HG03558 (cell line): ENCODE measurements around the gene ZNF366.
"Not testable (repeated sequence)": the region's sequence is repeated elsewhere in the genome, so short reads cannot be mapped to it uniquely, and the experiment has no call there.

ENCODE experiments used
- ATAC-seq: cut with Tn5 transposase; IDR thresholded peaks from one replicate; pipeline ENCODE4 v1.9.1; 2021; ENCODE audit warnings: moderate number of reproducible peaks; ENCODE audit not compliant: unreplicated experiment; ENCODE audit errors: extremely low read depth

The ZNF366 gene

DNA sequence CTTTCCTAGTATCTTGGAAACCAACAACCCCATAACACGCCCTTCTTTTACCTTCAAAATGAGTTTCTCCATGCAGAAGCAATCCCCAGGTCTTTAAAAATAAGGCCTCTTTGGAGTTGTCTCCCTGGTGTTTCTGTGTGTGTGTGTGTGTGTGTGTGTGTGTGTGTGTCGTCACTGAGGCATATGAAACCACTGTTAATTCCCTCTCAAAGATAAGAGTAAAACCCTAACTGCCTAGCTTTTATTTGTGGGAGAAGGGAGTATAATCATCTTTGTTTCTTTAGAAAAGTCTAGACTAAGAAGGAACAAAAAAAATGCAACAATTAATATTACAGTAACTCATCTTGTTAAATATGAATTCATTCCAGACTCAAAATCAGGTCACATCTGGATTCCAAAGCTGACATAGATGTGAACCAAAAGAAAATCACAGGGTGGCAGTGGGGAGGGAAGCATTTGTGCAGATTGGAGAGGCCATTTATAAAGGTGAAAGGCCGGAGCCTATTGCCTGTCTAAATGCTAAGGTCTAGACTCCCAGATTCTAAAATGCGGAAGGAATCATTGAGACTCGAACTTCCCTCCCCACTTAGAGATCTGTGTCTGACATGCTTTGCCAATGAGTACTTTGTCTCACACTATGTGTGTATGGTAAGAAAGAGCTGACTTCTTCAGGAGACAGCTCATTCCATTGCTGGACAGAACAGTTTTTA lies 91.4 kb downstream of the ZNF366 start:
- ATAC-seq: no peak

DNA sequence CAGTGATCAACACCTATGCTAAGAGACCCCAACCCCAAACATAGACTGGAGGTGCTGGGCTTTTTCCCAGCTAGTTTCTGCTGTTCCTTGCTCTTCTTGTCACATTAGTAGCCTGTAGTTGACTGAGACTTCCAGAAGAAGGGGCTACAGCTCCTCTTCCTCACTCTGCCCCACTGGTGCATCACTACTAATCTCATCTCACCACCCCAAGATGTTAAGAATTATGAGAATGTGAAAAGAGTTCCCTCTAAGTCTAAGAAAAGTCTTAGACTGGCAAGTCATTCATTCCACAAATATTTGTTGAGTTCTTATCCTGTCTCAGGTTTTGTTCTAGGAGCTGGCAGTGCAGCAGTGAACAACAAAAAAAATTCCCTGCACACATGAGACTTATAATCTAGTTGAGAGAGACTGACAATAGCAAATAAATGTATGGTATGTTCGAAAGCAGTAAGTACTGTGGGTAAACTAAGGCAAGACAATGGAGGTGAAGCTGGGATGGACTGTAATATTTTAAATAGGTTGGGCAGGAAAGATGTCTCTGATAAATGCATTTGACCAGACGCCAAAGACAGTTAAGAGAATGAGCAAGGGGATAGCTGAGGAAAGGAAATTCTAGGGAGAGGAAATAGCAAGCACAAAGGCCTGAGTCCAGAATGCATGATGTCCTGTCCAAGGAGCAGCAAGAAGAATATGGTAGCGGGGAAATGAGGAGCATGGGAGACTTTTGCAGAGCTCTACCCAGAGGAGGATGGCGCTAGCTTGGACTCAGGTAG lies 94.7 kb downstream of the ZNF366 start:
- ATAC-seq: no peak

DNA sequence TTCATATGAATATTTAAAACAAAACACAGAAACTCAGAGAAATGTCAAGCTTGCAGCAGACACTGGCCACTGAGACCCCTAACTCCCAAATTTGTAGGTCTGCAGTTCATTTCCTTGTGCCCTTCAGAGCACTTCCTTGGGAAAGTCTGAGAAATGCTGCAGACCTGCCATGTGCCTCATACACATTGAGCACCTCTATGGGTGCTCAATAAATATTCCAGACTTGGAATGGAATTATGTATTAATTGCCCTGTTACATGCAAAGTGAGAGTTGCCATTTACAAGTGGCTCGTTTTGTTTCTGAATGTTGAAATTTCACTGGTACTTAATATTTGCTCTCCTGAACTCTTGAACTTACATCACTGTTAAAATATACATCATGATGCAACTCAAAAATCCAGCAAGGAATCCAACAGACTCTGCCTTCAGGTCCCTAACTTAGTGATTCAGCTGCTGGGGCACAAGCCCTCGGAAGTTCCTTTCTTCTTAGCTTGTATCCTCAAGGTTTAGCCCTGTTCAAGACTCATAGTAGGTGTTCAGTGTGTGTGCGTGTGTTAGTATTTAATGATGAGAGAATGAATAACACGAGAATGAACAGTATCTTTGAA lies 96.4 kb downstream of the ZNF366 start:
- no peak for ATAC-seq

DNA sequence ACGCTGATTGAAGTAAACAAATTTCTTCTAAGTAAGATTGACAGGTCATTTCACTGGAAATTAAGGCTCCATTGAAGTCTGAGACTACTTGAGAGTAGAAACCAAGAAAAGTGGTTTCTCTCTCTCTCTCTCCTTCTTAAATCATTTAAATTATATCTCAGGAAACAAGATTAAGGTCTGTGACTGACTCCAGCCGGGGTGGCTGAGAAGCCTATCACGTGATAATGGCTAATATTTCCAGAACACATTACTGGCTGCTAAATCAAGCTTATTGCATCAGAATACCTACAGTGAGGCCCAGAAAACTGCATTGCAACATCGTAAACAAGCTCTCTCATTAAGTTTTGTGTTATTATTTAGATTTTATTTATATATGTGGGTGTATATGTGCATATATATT lies 98.6 kb downstream of the ZNF366 start:
- ATAC-seq: no peak

DNA sequence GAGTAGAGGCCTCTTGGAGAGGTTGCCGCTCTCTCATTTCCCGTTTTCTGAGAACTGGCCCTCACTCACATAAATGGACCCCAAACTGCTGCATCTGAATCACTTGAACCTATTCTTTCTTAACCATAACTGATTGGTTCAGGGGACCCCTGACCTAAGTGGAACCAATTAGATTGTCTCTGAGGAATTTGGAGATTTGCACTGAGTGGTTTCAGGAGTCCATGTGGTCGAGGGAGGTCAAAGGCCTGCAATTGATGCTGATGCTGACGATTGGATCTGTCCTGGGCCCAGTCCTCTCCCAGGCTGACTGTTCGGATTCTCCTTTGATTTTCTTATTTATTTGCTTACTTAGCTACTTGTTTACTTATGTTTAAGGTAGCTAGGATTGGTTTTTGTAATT lies 99.1 kb downstream of the ZNF366 start:
- ATAC-seq: no peak

DNA sequence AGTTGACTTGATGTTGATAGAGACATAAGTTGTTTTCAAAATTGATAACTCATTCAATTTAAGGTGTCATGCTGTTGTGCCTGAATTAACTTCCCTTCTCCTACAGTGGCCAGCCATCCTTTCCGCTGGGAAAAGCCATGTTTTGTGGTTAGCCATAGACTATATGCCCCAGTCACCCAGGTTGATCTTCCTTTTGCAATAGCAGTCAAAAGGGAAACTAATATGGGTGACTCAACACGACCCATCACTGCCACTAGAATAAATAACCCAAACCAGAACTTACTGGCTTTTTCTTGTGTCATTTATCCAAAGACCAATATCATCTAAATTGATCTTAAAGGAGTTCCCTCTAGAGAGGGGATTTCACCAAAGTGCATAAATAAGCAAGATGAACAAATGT lies 99.7 kb downstream of the ZNF366 start:
- no peak for ATAC-seq

DNA sequence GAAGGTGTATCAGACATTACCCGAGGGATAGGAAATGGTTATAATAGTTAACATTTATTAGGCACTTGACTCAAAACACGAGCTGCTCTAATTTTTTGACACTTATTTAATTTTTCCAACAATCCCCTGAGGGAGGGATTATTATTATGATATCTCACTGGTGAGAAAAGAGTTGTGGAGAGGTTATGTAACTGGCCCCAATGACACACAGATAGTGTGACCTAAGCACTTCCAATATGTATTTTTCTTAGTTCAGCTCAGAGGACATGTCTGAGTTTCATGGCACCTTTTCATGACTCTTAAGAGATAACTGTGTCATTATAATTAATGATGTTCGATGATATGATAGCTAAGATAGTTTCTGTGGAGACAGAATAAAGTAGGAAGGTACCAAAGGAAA lies 100.1 kb downstream of the ZNF366 start:
- ATAC-seq: no peak

DNA sequence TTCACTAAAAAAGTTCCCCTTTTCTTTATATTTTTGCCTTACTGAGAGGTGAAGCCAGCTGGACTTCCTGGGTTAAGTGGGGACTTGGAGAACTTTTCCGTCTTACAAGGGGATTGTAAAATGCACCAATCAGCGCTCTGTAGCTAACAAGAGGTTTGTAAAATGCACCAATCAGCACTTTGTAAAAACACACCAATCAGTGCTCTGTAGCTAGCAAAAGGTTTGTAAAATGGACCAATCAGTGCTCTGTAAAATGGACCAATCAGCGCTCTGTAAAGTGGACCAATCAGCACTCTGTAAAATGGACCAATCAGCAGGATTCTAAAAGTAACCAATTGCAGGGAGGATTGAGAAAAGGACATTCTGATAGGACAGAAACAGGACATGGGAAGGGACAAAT lies 102.4 kb downstream of the ZNF366 start:
- not testable (repeated sequence) for ATAC-seq

DNA sequence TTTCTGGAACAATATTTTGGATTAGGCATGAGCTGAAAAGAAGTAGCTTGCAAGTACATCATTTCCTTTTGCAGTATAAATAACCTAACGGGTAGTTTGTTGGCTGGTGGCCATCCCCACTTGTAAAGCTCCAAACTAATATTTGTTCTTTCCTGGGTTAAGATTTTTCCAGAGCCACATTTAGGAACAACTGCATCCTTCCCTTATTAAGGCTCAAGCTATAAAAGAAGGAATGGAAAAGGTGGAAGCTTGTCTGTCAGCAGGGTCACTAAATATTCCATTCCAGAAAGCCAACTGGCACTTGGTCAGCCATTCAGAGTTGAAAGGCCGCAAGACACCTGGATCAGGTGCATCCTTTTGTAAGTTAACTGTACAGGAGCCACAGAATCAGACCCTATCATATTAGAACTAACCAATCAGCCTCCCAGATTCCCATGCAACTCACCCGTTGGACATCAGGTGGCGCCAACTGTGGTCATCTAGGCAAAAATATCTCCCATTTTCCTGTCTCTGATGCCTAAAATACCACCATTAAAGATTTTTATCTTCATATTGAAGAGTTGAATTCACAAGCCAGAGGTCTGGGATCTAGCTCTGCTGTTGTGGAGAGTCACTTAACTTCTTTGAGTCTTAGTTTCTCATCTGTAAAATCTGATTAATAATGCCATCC lies 104.1 kb downstream of the ZNF366 start:
- ATAC-seq: no peak

DNA sequence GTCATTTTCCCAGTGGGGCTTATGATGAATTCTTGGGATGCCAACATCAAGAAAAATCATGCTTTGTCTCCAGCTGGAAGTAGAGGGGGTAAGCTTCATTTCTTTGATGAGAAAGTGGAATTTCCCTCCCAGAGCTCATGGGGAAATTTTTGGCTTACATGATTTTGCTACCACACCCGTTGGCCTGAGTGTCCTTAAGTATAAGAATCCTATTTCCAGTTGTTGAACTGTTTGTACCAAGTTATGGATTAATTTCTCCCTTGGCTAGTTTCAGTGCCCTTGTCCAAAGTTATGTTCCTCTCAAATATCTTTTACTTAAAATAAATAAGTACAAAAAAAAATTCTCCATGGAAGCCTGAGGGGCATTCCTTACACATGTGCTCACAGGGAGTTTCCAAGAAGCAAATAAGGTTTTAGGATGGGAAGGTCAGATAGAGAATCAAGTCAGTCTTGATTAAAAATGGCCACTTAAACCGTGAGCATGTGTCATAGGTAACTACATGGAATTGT lies 104.8 kb downstream of the ZNF366 start:
- no peak for ATAC-seq

DNA sequence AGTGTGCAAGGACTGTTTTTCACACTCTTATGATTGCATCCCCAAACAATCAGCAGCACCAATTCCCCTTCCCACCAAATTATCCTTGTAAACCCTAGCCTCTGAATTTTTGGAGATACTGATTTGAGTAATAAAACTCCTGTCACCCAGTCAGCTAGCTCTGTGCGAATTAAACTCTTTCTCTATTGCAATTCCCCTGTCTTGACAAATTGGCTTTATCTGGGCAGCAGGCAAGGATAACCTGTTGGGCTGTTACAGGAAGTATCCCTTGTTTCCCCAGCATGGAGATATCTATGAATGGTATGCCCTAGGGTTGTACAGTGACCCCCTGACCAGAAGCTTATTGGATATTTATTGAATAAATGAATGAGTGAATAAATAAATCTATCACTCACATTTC lies 106.3 kb downstream of the ZNF366 start:
- ATAC-seq: no peak

DNA sequence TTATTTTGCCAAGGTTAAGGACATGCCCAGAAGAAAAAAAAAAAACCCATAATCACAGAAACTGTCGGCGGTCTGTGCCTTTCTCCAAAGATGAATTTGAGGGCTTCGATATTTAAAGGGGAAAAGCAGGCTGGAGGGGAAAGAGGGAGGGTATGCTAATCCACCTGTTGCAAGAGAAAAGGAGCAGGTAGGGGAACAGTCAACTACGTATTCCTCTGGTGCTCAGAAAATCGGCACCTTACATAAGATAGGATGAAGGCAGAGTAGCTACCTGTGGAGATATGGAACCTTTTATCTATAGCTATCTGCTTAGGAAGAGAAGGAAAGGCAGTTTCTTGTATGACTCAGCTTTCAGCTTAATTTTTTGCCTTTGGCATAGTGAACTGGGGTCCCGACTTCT lies 109.4 kb downstream of the ZNF366 start:
- no peak for ATAC-seq

DNA sequence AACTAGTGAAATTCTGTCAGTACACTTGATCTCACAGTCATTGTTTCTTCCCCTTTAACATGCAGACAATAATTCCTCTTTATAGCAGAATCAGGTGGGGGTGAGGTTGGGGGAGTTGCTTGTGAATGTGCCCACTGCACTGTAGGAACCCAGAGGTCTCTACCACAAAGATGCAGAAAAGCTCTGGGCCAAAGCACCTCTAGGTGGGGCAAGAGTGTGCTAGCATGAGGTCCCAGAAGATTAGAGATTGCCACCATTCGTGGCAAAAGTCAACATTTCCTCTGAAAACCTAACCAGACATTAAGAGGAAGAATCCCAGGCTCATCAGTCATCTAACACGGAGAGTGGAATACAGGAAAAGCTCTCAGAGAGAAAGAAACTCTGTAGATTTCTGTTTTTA lies 112.5 kb downstream of the ZNF366 start:
- no peak for ATAC-seq

DNA sequence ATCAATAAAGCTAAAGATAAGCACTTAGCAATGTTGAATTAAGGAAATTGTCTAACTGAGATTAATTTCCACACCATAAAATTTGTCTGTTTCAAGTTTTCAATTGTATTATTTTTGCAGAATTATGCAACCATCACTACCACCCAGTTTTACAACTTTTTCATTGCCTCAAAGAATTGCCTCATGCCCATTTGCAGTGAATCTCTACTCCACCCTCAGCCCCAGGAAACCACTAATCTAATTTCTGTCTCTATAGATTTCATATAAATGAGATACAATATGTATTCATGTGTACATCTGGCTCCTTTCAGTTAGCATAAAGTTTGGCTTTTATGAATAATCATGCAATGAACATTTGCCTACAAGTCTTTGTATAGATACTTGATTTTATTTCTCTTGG lies 114.2 kb downstream of the ZNF366 start:
- no peak for ATAC-seq
